ENCODE measurements around the gene TBX19. TPM values are rescaled to one million over a fixed set of nuclear protein-coding genes. Genes with fewer than 3 reads are reported as not detected.
A peak's percentile ranks its signal among the peaks of the same experiment; 100 is the strongest.

TBX19 gene
- total RNA-seq, 1 experiment from 2014 or later: 1.2 TPM

GRCh38 chr1:168257397-168257796, 23.3 kb upstream of the TBX19 start:
- Mint-ChIP-seq H3K4me1 (peaks cover 27% of the 10 kb centered on the region), H3K9me3 (peaks cover 40% of the 10 kb centered on the region), H3K4me3 (no peak overlapping the region), H3K36me3 (peaks cover 46% of the 10 kb centered on the region), H3K27me3 (ENCODE audit: low read depth) (peaks cover 11% of the 10 kb centered on the region), H3K27ac (no peak overlapping the region)
- TF ChIP-seq E2F1 (CRISPR knock-in tag; IDR thresholded peaks at IDR 0.05) (no peak), HMGXB4 (CRISPR knock-in tag; IDR thresholded peaks at IDR 0.05) (no peak), ZNF138 (CRISPR knock-in tag; conservative IDR thresholded peaks at IDR 0.05) (no peak), GABPB1 (CRISPR knock-in tag; IDR thresholded peaks at IDR 0.05) (no peak), ZNF232 (CRISPR knock-in tag; IDR thresholded peaks at IDR 0.05) (no peak), MAX (CRISPR knock-in tag; IDR thresholded peaks at IDR 0.05) (no peak), MYBL2 (CRISPR knock-in tag; IDR thresholded peaks at IDR 0.05) (no peak), NFE2L1 (CRISPR knock-in tag; IDR thresholded peaks at IDR 0.05) (no peak), TEAD4 (CRISPR knock-in tag; IDR thresholded peaks at IDR 0.05) (no peak), TCF7 (CRISPR knock-in tag; IDR thresholded peaks at IDR 0.05; ENCODE audit: low read depth) (no peak), STAT6 (CRISPR knock-in tag; conservative IDR thresholded peaks at IDR 0.05; ENCODE audit: low read depth) (no peak), USF2 (CRISPR knock-in tag; IDR thresholded peaks at IDR 0.05) (no peak), ZBTB43 (CRISPR knock-in tag; IDR thresholded peaks at IDR 0.05) (no peak), ZNF671 (CRISPR knock-in tag; IDR thresholded peaks at IDR 0.05) (no peak), ZNF121 (CRISPR knock-in tag; IDR thresholded peaks at IDR 0.05) (no peak), ERG (CRISPR knock-in tag; IDR thresholded peaks at IDR 0.05) (no peak), ZNF219 (CRISPR knock-in tag; IDR thresholded peaks at IDR 0.05; ENCODE audit: borderline replicate concordance) (no peak)
- CTCF ChIA-PET: interaction anchor here (1.7 kb wide), 1 partner anchor 22 kb away, joined by 4 read pairs; no protein-coding TSS in a partner anchor
- POLR2A ChIA-PET: no interaction called here
- DNase-seq (ENCODE audit: low spot score) (no peak), ATAC-seq (no peak)

- Mint-ChIP-seq H3K4me3 (no peak overlapping the region), H3K27ac (no peak overlapping the region), H3K9me3 (peaks cover 51% of the 10 kb centered on the region), H3K36me3 (peaks cover 50% of the 10 kb centered on the region), H3K27me3 (ENCODE audit: low read depth) (peaks cover 11% of the 10 kb centered on the region), H3K4me1 (peaks cover 27% of the 10 kb centered on the region)
- ChIA-PET CTCF (no interaction called here), POLR2A (no interaction called here)
- no peak for ATAC-seq
- 0 out of 2 replicates have a peak, but pooled peaks have one; percentile 28 for TF ChIP-seq ZMAT4 (CRISPR knock-in tag; IDR thresholded peaks at IDR 0.05)
- no peak for TF ChIP-seq ZNF263 (CRISPR knock-in tag; IDR thresholded peaks at IDR 0.05; ENCODE audit: low read depth)
- no peak for DNase-seq (ENCODE audit: low spot score)
Measured at GRCh38 chr1:168259567-168259966, 21.1 kb upstream of the TBX19 start.
